HUES64 (cell line): Measurements from ENCODE around the gene NCK2.
"Not testable (repeated sequence)": the region's sequence is repeated elsewhere in the genome, so short reads cannot be mapped to it uniquely, and the experiment has no call there.

Experiments used
- H3K27ac ChIP-seq: 2 replicates; pipeline ENCODE4 v1.7.0; 2013; ENCODE audit warnings: low read depth, low read length, inconsistent platforms
- H3K27me3 ChIP-seq: 2 replicates; pipeline ENCODE4 v1.6.1; 2013; ENCODE audit warnings: mild to moderate bottlenecking, low read length; ENCODE audit not compliant: insufficient read depth
- H3K36me3 ChIP-seq: 2 replicates; pipeline ENCODE4 v1.6.1; 2013; ENCODE audit warnings: mild to moderate bottlenecking, low read length; ENCODE audit not compliant: insufficient read depth
- H3K4me1 ChIP-seq: 2 replicates; pipeline ENCODE4 v1.6.1; 2013; ENCODE audit warnings: mild to moderate bottlenecking, low read length, moderate library complexity; ENCODE audit not compliant: insufficient read depth
- H3K4me3 ChIP-seq: 2 replicates; pipeline ENCODE4 v1.5.1; 2013; ENCODE audit warnings: mild to moderate bottlenecking, low read length, moderate library complexity
- H3K9ac ChIP-seq: 2 replicates; pipeline ENCODE4 v1.6.1; 2013; ENCODE audit warnings: mild to moderate bottlenecking, low read depth, low read length
- H3K9me3 ChIP-seq: 2 replicates; pipeline ENCODE4 v1.6.1; 2013; ENCODE audit warnings: low read depth, low read length; ENCODE audit not compliant: insufficient read depth
- WGBS: fragments of 150-250, 120-280 bp; methylation state at CpG from one replicate; pipeline ENCODE4 v1.1.7; 2013; ENCODE audit warnings: missing lambda C conversion rate; 5-methylcytosine and 5-hydroxymethylcytosine counted together

NCK2 gene

GRCh38 chr2:105770149-105770548 lies 25.4 kb downstream of the NCK2 start:
- no CpG with 5 or more reads among the region's 1 CpG for WGBS

DNA sequence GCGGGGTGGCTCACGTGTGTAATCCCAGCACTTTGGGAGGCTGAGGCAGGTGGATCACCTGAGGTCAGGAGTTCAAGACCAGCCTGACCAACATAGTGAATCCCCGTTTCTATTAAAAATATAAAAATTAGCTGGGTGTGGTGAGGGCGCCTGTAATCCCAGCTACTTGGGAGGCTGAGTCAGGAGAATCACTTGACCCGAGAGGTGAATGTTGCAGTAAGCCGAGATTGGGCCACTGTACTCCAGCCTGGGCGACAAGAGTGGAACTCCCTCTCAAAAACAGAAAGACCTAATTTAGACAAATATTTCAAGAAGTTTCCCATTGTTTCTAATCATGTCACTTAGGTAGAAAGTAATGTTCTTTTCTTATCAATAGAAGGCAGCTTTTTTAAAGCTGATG lies 26.6 kb downstream of the NCK2 start:
- 74% methylated on average over 7 of the region's 7 CpGs for whole genome bisulfite sequencing
- H3K4me1 ChIP-seq = peaks cover 36% of the 10 kb centered on the region
- not testable (repeated sequence) for H3K27me3 ChIP-seq, H3K36me3 ChIP-seq, H3K9me3 ChIP-seq, H3K9ac ChIP-seq, H3K4me3 ChIP-seq, H3K27ac ChIP-seq

More at GRCh38 chr2:105770149-105770548, 25.4 kb downstream of the NCK2 start:
- peaks cover 26% of the 10 kb centered on the region for H3K4me1 ChIP-seq
- H3K4me3 ChIP-seq = no peak overlapping the region
- H3K27ac ChIP-seq = no peak overlapping the region
- H3K9ac ChIP-seq = no peak overlapping the region
- H3K9me3 ChIP-seq = no peaks in the 10 kb centered on the region
- no peaks in the 10 kb centered on the region for H3K27me3 ChIP-seq
- no peaks in the 10 kb centered on the region for H3K36me3 ChIP-seq

DNA sequence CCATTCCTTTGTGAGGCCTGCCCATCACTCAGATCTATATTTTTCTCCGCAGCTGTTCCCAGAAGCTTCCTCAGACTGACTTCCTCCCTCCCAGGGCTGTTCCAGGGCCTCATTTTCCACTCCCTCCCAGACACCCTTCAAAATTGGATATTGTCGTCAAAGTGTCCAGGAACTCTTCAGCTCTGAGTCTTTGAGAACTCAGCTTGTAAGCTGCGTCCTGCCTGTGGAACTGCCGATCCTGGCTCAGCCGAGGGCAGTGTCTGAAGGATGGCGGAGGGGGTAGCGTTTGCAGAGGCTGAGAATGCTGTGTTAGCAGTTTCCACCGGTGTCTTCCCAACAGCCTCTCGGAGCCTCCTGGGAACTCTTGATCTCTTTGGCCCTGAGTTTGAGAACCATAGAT lies 27.1 kb downstream of the NCK2 start:
- Histone ChIP-seq H3K9me3 (no peaks in the 10 kb centered on the region), H3K4me3 (no peak overlapping the region), H3K4me1 (peaks cover 37% of the 10 kb centered on the region), H3K27ac (no peak overlapping the region), H3K27me3 (no peaks in the 10 kb centered on the region), H3K9ac (no peak overlapping the region), H3K36me3 (no peaks in the 10 kb centered on the region)
- 87% methylated on average over 9 of the region's 9 CpGs for WGBS

DNA sequence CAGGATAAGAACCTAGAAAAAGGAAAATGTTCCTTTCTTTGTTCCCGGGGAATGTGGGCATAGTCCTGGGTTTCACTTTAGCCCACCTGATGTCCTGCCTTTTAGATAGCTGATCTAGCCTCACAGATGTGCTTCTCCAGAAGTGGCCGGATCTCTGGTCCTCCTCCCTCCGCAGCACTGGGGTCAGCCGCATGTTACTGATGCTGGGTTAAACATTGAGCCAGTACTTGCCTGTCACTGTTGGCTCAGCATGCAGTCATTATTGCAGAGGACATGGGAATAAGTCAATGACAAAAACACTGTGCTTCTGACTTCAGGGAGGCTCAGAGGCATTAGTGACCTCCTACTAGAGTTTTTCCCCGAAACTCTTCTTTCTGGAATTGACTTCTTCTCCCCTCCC lies 27.6 kb downstream of the NCK2 start:
- no peaks in the 10 kb centered on the region for H3K36me3 ChIP-seq
- 80% methylated on average over 5 of the region's 5 CpGs for WGBS
- H3K9ac ChIP-seq = no peak overlapping the region

DNA sequence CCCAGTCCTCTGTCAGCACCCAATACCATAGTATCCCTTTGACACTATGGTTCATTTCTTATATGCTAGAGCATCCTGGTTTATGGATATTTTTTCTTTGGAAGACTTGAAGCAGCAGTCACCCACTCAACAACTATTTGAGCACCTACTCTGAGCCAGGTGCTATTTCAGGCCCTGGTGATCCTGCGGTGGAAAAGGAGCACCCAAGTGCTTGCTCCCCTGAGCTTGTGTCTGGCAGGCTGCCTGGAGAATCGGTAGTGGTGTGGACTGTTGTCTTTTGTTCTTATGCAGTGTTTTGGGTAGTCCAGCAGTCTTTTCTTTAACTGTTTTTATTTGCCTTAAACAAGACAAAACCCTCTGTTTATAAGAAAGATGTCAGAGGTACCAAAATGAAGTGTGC lies 28.9 kb downstream of the NCK2 start:
- Histone ChIP-seq H3K4me1 (peaks cover 37% of the 10 kb centered on the region), H3K4me3 (no peak overlapping the region), H3K9ac (no peak overlapping the region), H3K27me3 (no peaks in the 10 kb centered on the region), H3K36me3 (no peaks in the 10 kb centered on the region), H3K9me3 (no peaks in the 10 kb centered on the region), H3K27ac (no peak overlapping the region)
- WGBS = 96% methylated on average over 2 of the region's 2 CpGs

More for the DNA sequence above, 27.6 kb downstream of the NCK2 start:
- peaks cover 37% of the 10 kb centered on the region for H3K4me1 ChIP-seq
- no peaks in the 10 kb centered on the region for H3K9me3 ChIP-seq
- H3K4me3 ChIP-seq = no peak overlapping the region
- no peaks in the 10 kb centered on the region for H3K27me3 ChIP-seq
- H3K27ac ChIP-seq = no peak overlapping the region

DNA sequence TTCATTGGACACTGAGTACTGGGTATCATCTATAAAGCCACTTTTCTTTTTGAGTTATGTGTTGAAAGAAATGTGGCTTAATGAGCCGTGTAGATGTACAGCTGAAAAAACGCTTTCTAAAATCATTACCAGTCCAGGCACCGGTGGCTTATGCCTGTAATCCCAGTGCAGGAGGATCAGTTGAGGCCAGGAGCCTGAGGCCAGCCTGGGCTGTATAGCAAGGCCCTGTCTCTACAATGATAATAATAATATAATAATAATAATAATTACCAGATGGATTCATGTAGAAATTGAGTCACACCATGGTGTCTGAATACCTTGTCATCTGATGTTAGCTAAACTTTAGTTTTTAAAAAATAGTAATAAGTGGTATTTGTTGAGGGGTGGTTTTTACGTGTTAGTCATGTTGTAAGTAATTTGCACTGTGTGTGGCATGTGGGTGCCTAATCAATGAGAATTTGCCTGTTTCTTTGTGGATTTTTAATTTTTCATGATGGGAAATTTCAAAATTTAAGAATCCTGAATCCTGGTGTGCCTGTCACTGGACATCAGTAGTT lies 30.1 kb downstream of the NCK2 start:
- Histone ChIP-seq H3K4me1 (peaks cover 33% of the 10 kb centered on the region), H3K9me3 (no peaks in the 10 kb centered on the region), H3K9ac (no peak overlapping the region), H3K4me3 (no peak overlapping the region), H3K36me3 (no peaks in the 10 kb centered on the region), H3K27me3 (no peaks in the 10 kb centered on the region), H3K27ac (no peak overlapping the region)
- WGBS = 95% methylated on average over 4 of the region's 4 CpGs

DNA sequence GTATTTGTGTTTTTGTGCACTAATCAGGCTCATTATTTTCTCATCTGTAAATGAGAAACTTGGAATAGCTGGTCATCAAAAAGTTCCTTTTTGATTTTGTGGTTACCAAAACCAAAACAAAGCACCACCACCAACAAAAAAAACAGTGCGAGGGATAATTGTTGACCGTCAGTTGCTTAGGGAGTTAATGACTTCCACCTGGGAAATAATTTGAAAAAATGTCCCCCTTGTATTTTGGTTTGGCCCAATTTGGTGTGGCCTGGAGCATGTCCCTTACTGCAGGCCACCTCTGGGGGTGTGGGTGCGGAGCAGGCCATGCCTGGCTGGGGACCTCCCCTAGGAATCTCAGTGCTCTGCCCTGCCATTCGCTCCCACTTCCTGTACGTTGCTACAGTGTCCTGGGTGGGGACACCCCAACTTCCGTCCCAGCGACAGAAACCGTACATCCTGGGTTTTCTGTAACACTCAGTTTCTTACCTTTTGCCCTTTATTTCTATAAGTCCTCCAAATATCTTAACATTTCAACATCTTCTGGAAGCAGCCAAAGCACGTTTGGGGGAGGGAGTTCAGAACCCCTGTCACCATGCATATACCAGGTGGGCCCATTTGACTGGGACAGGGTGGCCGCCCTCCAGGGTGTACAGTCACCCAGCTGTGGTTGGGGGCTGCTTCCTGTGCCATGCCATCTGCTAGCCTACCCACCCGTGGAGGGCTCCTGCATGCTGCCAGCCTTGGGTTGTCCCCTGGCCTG lies 31.3 kb downstream of the NCK2 start:
- Histone ChIP-seq H3K9ac (no peak overlapping the region), H3K9me3 (no peaks in the 10 kb centered on the region), H3K27me3 (no peaks in the 10 kb centered on the region), H3K4me1 (peaks cover 28% of the 10 kb centered on the region), H3K27ac (no peak overlapping the region), H3K4me3 (no peak overlapping the region), H3K36me3 (no peaks in the 10 kb centered on the region)
- whole genome bisulfite sequencing = 97% methylated on average over 11 of the region's 11 CpGs

GRCh38 chr2:105776560-105776928 lies 31.8 kb downstream of the NCK2 start:
- no peak overlapping the region for H3K4me3 ChIP-seq
- no peaks in the 10 kb centered on the region for H3K36me3 ChIP-seq
- H3K27ac ChIP-seq = no peak overlapping the region
- 95% methylated on average over 5 of the region's 5 CpGs for WGBS
- no peaks in the 10 kb centered on the region for H3K9me3 ChIP-seq
- peaks cover 28% of the 10 kb centered on the region for H3K4me1 ChIP-seq
- H3K27me3 ChIP-seq = no peaks in the 10 kb centered on the region
- no peak overlapping the region for H3K9ac ChIP-seq

DNA sequence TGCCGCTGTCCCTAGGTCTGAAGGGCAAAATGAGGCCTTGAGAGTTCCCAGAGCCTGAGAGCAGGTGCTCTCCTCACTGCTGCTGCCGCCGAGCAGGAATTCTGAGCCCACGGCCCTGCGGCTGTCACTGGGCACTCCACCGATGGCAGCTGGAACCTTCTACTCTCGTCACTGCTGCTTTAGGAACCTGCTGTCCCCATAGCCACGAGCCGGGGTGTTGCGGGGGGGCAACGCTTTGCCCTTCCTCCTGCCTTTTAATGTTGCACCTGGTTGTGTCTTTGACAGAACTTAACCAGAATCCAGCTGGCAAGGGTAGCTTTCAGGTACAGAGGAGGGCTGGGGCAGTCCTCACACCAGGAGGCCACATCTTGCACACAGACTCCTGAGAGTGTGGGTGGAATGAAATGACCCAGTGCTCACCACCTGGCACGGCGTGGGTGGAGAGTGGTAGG lies 32.3 kb downstream of the NCK2 start:
- 95% methylated on average over 13 of the region's 13 CpGs for whole genome bisulfite sequencing
- Histone ChIP-seq H3K27me3 (no peaks in the 10 kb centered on the region), H3K4me1 (peaks cover 23% of the 10 kb centered on the region), H3K4me3 (no peak overlapping the region), H3K9me3 (no peaks in the 10 kb centered on the region), H3K27ac (no peak overlapping the region), H3K36me3 (no peaks in the 10 kb centered on the region), H3K9ac (no peak overlapping the region)

DNA sequence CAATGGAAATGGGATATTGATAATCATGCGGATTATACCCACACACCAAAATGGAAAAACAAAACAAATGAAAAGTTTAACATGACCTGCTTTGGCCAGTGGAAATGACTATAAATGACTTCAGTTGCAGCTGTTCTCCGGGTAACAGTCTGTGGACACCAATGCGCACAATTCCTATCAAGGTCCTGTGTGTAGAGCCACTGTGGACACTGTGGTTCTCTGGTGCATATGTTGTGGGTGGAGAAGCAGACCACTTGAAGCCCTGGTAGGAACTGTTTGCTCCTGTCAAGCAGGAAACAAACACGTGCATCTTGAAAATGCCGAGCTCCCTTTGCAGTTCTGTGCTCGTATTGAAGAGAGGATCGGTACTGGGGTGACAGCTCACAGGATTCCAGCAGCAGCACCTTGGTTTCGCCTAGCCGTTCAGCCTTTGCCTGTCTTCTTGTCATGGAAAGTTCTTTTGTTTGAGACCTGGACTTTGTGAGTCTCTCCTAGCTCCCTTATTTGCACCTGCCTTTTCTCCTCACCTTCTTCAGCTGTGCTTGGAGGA lies 32.9 kb downstream of the NCK2 start:
- WGBS = 95% methylated on average over 9 of the region's 9 CpGs
- Histone ChIP-seq H3K4me1 (peaks cover 19% of the 10 kb centered on the region), H3K4me3 (no peak overlapping the region)

DNA sequence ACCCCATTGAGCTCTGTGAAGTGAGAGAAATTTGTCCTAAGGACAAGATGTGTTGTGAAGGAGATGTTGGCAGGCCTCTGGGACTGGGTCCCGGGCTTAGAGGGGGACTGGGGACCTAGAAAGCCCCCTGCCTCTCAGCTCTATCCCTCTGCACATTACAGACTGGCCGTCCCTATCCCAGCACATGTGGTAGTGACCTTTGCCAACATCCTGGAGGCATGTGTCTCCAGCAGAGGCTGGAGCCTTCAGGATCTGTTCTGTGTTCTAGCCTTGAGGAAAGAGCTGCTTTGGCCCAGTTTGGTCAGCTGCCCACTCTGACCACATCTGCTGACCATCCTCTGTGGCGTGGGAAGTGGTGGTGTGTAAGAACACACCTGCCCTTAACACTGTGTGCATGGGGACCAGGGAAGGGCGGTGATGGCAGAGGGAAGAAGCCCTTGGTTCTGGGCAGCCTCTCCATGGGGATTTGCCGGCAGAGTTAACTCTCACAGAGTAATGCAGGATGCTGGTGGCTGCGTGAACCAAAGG lies 33.4 kb downstream of the NCK2 start:
- Histone ChIP-seq H3K27me3 (no peaks in the 10 kb centered on the region), H3K36me3 (no peaks in the 10 kb centered on the region), H3K4me1 (peaks cover 19% of the 10 kb centered on the region), H3K9ac (no peak overlapping the region), H3K4me3 (no peak overlapping the region), H3K27ac (no peak overlapping the region), H3K9me3 (no peaks in the 10 kb centered on the region)
- WGBS = 83% methylated on average over 6 of the region's 6 CpGs

More for the DNA sequence above, 32.9 kb downstream of the NCK2 start:
- Histone ChIP-seq H3K9ac (no peak overlapping the region), H3K9me3 (no peaks in the 10 kb centered on the region), H3K36me3 (no peaks in the 10 kb centered on the region), H3K27me3 (no peaks in the 10 kb centered on the region), H3K27ac (no peak overlapping the region)
